Astrocyte (in vitro differentiated cells and primary cell): ENCODE measurements around the gene DNAH1.

Source experiments
- CTCF ChIP-seq: IDR thresholded peaks from 2 replicates; pipeline ENCODE4 v1.5.1; 2011; ENCODE audit warnings: low read depth, mild to moderate bottlenecking, inconsistent platforms, low read length, moderate library complexity; ENCODE audit not compliant: insufficient read depth
- EZH2 ChIP-seq: IDR thresholded peaks from 2 replicates; pipeline ENCODE4 v1.6.1; 2012; ENCODE audit warnings: mild to moderate bottlenecking, low read length, inconsistent platforms; ENCODE audit not compliant: insufficient read depth

- TF ChIP-seq CTCF (no peak), EZH2 (no peak)
Measured at GRCh38 chr3:52442409-52443267, 126.5 kb downstream of the DNAH1 start.
